IPS DF 6.9 (cell line): Measurements from ENCODE around the gene HOXB3.
"Not testable (repeated sequence)": the region's sequence is repeated elsewhere in the genome, so short reads cannot be mapped to it uniquely, and the experiment has no call there.

Source experiments
- DNase-seq: peaks from one replicate; pipeline ENCODE4 v3.0.0-alpha.2; 2013; ENCODE audit warnings: low read depth, low spot score
- H3K27ac ChIP-seq: one replicate; pipeline ENCODE4 v1.5.1; 2013; ENCODE audit warnings: low read length, control low read depth
- H3K27me3 ChIP-seq: 2 replicates; pipeline ENCODE4 v1.6.1; 2013; ENCODE audit warnings: mild to moderate bottlenecking, low read length; ENCODE audit not compliant: control insufficient read depth, insufficient read depth
- H3K36me3 ChIP-seq: 2 replicates; pipeline ENCODE4 v1.6.1; 2013; ENCODE audit warnings: low read length; ENCODE audit not compliant: control insufficient read depth, insufficient read depth
- H3K4me1 ChIP-seq: 2 replicates; pipeline ENCODE4 v1.6.1; 2013; ENCODE audit warnings: low read length; ENCODE audit not compliant: control insufficient read depth, insufficient read depth
- H3K4me3 ChIP-seq: 2 replicates; pipeline ENCODE4 v1.5.1; 2013; ENCODE audit warnings: mild to moderate bottlenecking, low read length
- H3K9me3 ChIP-seq: 2 replicates; pipeline ENCODE4 v1.6.1; 2013; ENCODE audit warnings: low read length, inconsistent platforms; ENCODE audit not compliant: control insufficient read depth, insufficient read depth
- WGBS: extraction: QIAGEN DNeasy Blood & Tissue Kit; methylation state at CpG from one replicate; pipeline ENCODE4 v1.1.7; 2013; ENCODE audit warnings: mixed read lengths, missing lambda C conversion rate; ENCODE audit not compliant: insufficient read length, insufficient coverage; 5-methylcytosine and 5-hydroxymethylcytosine counted together

Gene HOXB3

GRCh38 chr17:48513097-48513496 is 76.9 kb downstream of the HOXB3 start:
- Histone ChIP-seq H3K36me3 (no peaks in the 10 kb centered on the region), H3K4me1 (peaks cover 1% of the 10 kb centered on the region; the same call in 1 of the 2 replicates), H3K4me3 (no peak overlapping the region), H3K27me3 (no peaks in the 10 kb centered on the region), H3K9me3 (no peaks in the 10 kb centered on the region), H3K27ac (no peak overlapping the region)
- no CpG with 5 or more reads among the region's 7 CpGs for WGBS
- DNase-seq: no peak

- no peak overlapping the region for H3K27ac ChIP-seq
- no peaks in the 10 kb centered on the region for H3K36me3 ChIP-seq
- no peaks in the 10 kb centered on the region for H3K9me3 ChIP-seq
- no peaks in the 10 kb centered on the region for H3K27me3 ChIP-seq
- DNase-seq: no peak
- no peaks in the 10 kb centered on the region for H3K4me1 ChIP-seq
- no peak overlapping the region for H3K4me3 ChIP-seq
- WGBS: 100% methylated on average over 1 of the region's 7 CpGs
Measured at GRCh38 chr17:48510761-48511604, 79.1 kb downstream of the HOXB3 start.

GRCh38 chr17:48510381-48510760 is 79.7 kb downstream of the HOXB3 start:
- WGBS: no CpG with 5 or more reads among the region's 2 CpGs
- Histone ChIP-seq H3K27me3 (no peaks in the 10 kb centered on the region), H3K36me3 (no peaks in the 10 kb centered on the region), H3K4me3 (no peak overlapping the region), H3K4me1 (no peaks in the 10 kb centered on the region), H3K27ac (no peak overlapping the region), H3K9me3 (no peaks in the 10 kb centered on the region)
- no peak for DNase-seq

GRCh38 chr17:48509708-48510107 is 80.3 kb downstream of the HOXB3 start:
- H3K4me1 ChIP-seq, H3K4me3 ChIP-seq, DNase-seq, H3K27me3 ChIP-seq, H3K9me3 ChIP-seq, H3K27ac ChIP-seq, H3K36me3 ChIP-seq: not testable (repeated sequence)
- WGBS: no CpG with 5 or more reads among the region's 7 CpGs

- peaks cover 2% of the 10 kb centered on the region; the same call in 1 of the 2 replicates for H3K27me3 ChIP-seq
- H3K9me3 ChIP-seq: no peaks in the 10 kb centered on the region
- no peaks in the 10 kb centered on the region for H3K4me1 ChIP-seq
- no peaks in the 10 kb centered on the region for H3K36me3 ChIP-seq
- H3K4me3 ChIP-seq: no peak overlapping the region
- DNase-seq: no peak
- no CpG with 5 or more reads among the region's 5 CpGs for WGBS
- no peak overlapping the region for H3K27ac ChIP-seq
Measured at GRCh38 chr17:48506246-48506645, 83.8 kb downstream of the HOXB3 start.

GRCh38 chr17:48505788-48506187 is 84.3 kb downstream of the HOXB3 start:
- Histone ChIP-seq H3K36me3 (no peaks in the 10 kb centered on the region), H3K4me3 (no peak overlapping the region), H3K9me3 (no peaks in the 10 kb centered on the region), H3K27me3 (peaks cover 2% of the 10 kb centered on the region; the same call in 1 of the 2 replicates), H3K27ac (no peak overlapping the region), H3K4me1 (no peaks in the 10 kb centered on the region)
- DNase-seq: no peak
- WGBS: no CpG with 5 or more reads among the region's 1 CpG

GRCh38 chr17:48504953-48505352 is 85.1 kb downstream of the HOXB3 start:
- Histone ChIP-seq H3K27me3 (peaks cover 2% of the 10 kb centered on the region; the same call in 1 of the 2 replicates), H3K27ac (no peak overlapping the region), H3K36me3 (no peaks in the 10 kb centered on the region), H3K9me3 (no peaks in the 10 kb centered on the region), H3K4me3 (no peak overlapping the region), H3K4me1 (no peaks in the 10 kb centered on the region)
- DNase-seq: no peak
- no CpG with 5 or more reads among the region's 2 CpGs for WGBS

GRCh38 chr17:48503747-48504146 is 86.3 kb downstream of the HOXB3 start:
- no CpG with 5 or more reads among the region's 5 CpGs for WGBS
- peaks cover 2% of the 10 kb centered on the region; the same call in 1 of the 2 replicates for H3K27me3 ChIP-seq
- no peaks in the 10 kb centered on the region for H3K9me3 ChIP-seq
- H3K27ac ChIP-seq: no peak overlapping the region
- H3K4me3 ChIP-seq: no peak overlapping the region
- no peaks in the 10 kb centered on the region for H3K4me1 ChIP-seq
- no peak for DNase-seq
- H3K36me3 ChIP-seq: no peaks in the 10 kb centered on the region

- no CpG with 5 or more reads among the region's 4 CpGs for WGBS
- no peak overlapping the region for H3K27ac ChIP-seq
- no peak overlapping the region for H3K4me3 ChIP-seq
- H3K27me3 ChIP-seq: peaks cover 2% of the 10 kb centered on the region; the same call in 1 of the 2 replicates
- no peaks in the 10 kb centered on the region for H3K4me1 ChIP-seq
- no peaks in the 10 kb centered on the region for H3K9me3 ChIP-seq
- no peak for DNase-seq
- H3K36me3 ChIP-seq: no peaks in the 10 kb centered on the region
Measured at GRCh38 chr17:48502901-48503300, 87.1 kb downstream of the HOXB3 start.

GRCh38 chr17:48502312-48502711 is 87.7 kb downstream of the HOXB3 start:
- WGBS: no CpG with 5 or more reads among the region's 2 CpGs
- peaks cover 2% of the 10 kb centered on the region; the same call in 1 of the 2 replicates for H3K27me3 ChIP-seq
- H3K4me1 ChIP-seq: no peaks in the 10 kb centered on the region

More at GRCh38 chr17:48502312-48502711, 87.7 kb downstream of the HOXB3 start:
- no peak overlapping the region for H3K27ac ChIP-seq
- H3K36me3 ChIP-seq: no peaks in the 10 kb centered on the region
- no peak for DNase-seq
- no peak overlapping the region for H3K4me3 ChIP-seq
- H3K9me3 ChIP-seq: no peaks in the 10 kb centered on the region
